NCI-H226 (cell line): ENCODE data around the gene GSE1.

ENCODE experiments used
- DNase-seq: peaks from one replicate; pipeline ENCODE4 v3.0.0-alpha.2; 2015

Gene GSE1

GRCh38 chr16:85622683-85623082 lies 9.6 kb downstream of the GSE1 start:
- no peak for DNase-seq

GRCh38 chr16:85623250-85623649 lies 10.1 kb downstream of the GSE1 start:
- DNase-seq = no peak

- no peak for DNase-seq
These were observed 11.0 kb downstream of the GSE1 start for GRCh38 chr16:85623997-85624601.

GRCh38 chr16:85624646-85625045 lies 11.5 kb downstream of the GSE1 start:
- DNase-seq = no peak

GRCh38 chr16:85625053-85625452 lies 11.9 kb downstream of the GSE1 start:
- no peak for DNase-seq

GRCh38 chr16:85625485-85626117 lies 12.5 kb downstream of the GSE1 start:
- DNase-seq = no peak

GRCh38 chr16:85626191-85626981 lies 13.3 kb downstream of the GSE1 start:
- DNase-seq = no peak

- DNase-seq = no peak
These were observed 14.0 kb downstream of the GSE1 start for GRCh38 chr16:85627089-85627488.

- DNase-seq = no peak
These were observed 14.6 kb downstream of the GSE1 start for GRCh38 chr16:85627526-85628264.

GRCh38 chr16:85628265-85628556 lies 15.1 kb downstream of the GSE1 start:
- DNase-seq = no peak

GRCh38 chr16:85628645-85629044 lies 15.5 kb downstream of the GSE1 start:
- no peak for DNase-seq

- DNase-seq = no peak
These were observed 16.2 kb downstream of the GSE1 start for GRCh38 chr16:85629326-85629725.

- DNase-seq = no peak
These were observed 16.7 kb downstream of the GSE1 start for GRCh38 chr16:85629853-85630252.

- no peak for DNase-seq
These were observed 18.1 kb downstream of the GSE1 start for GRCh38 chr16:85631230-85631629.

GRCh38 chr16:85631802-85632393 lies 18.8 kb downstream of the GSE1 start:
- DNase-seq = no peak

GRCh38 chr16:85632709-85633437 lies 19.8 kb downstream of the GSE1 start:
- no peak for DNase-seq

GRCh38 chr16:85633438-85633743 lies 20.3 kb downstream of the GSE1 start:
- DNase-seq = no peak

- DNase-seq = no peak
These were observed 20.8 kb downstream of the GSE1 start for GRCh38 chr16:85633888-85634287.

- DNase-seq = no peak
These were observed 21.8 kb downstream of the GSE1 start for GRCh38 chr16:85634747-85635544.

GRCh38 chr16:85635545-85636140 lies 22.5 kb downstream of the GSE1 start:
- DNase-seq = no peak

GRCh38 chr16:85636234-85636812 lies 23.2 kb downstream of the GSE1 start:
- no peak for DNase-seq
